ACC112 (cell line): ENCODE results near the gene ITSN2.
A peak's percentile ranks its signal among the peaks of the same experiment; 100 is the strongest.

Experiments used
- H2AFZ ChIP-seq: fragments of 200-600 bp; sonication (generic); one replicate; pipeline ENCODE4 v1.6.0; 2017; ENCODE audit warnings: antibody characterized with exemption, low read length; ENCODE audit not compliant: unreplicated experiment
- H3K27ac ChIP-seq: fragments of 200-600 bp; sonication (generic); 2 replicates; pipeline ENCODE4 v1.5.1; 2014; ENCODE audit warnings: low read depth, mild to moderate bottlenecking, antibody characterized with exemption, low read length, moderate library complexity
- H3K27me3 ChIP-seq: fragments of 200-600 bp; sonication (generic); 2 replicates; pipeline ENCODE4 v1.6.1; 2014; ENCODE audit warnings: mild to moderate bottlenecking, antibody characterized with exemption, low read length, moderate library complexity, mixed read lengths; ENCODE audit not compliant: insufficient read depth
- H3K36me3 ChIP-seq: fragments of 200-600 bp; sonication (generic); 2 replicates; pipeline ENCODE4 v1.6.1; 2016; ENCODE audit warnings: mild to moderate bottlenecking, antibody characterized with exemption, low read length, moderate library complexity, mixed read lengths; ENCODE audit not compliant: insufficient read depth
- H3K4me1 ChIP-seq: fragments of 200-600 bp; sonication (generic); one replicate; pipeline ENCODE4 v1.6.1; 2016; ENCODE audit warnings: low read length, mixed read lengths; ENCODE audit not compliant: insufficient read depth, unreplicated experiment, control insufficient read depth
- H3K4me3 ChIP-seq: fragments of 200-600 bp; sonication (generic); 2 replicates; pipeline ENCODE4 v1.5.1; 2014; ENCODE audit warnings: mild to moderate bottlenecking, low read depth, low read length
- H3K79me2 ChIP-seq: fragments of 200-600 bp; sonication (generic); one replicate; pipeline ENCODE4 v1.6.0; 2016; ENCODE audit warnings: low read length; ENCODE audit not compliant: control insufficient read depth, unreplicated experiment, insufficient read depth

Gene ITSN2

DNA sequence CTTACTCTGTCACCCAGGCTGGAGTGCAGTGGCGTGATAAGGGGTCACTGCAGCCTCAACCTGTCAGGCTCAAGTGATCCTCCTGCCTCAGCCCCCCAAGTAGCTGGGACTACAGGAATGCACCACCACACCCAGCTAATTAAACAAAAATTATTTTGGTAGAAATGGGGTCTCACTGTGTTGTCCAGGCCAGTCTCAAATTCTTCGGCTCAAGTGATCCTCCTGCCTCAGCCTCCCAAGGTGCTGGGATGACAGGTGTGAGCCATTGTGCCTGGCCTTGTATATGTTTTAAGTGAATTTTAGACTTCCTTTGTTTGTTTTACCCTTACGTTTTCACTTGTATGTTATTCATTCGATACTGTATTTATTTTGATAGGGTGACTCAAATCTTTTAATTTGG lies 34.7 kb upstream of the ITSN2 start:
- Histone ChIP-seq H3K4me1 (no peaks in the 10 kb centered on the region), H2AFZ (no peak overlapping the region), H3K27ac (no peak overlapping the region), H3K4me3 (no peak overlapping the region), H3K27me3 (no peaks in the 10 kb centered on the region), H3K36me3 (no peaks in the 10 kb centered on the region), H3K79me2 (no peaks in the 10 kb centered on the region)

DNA sequence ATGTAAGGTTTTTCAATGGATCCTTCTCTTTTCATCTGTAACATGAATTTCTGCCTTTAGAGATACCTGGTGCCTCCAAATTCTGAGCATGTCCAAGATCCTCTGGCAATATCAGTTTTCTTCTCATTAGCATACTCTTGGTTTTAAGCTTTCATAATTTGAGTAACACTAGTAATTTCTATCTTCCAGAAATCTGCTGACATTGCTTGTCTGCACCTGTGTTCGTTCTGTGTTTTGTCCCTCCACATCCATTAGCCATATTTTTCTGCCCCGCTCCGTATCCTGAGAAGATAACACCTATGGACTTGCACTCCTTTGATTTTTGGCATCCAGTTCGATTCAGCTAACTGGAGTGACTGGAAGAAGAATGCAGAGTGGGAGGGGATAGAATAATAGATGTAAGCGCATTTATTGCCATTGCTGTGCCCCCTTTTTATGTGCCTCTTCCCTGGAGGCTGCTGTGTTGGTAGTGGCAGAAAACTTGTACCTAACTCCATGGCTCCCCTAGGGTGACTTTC lies 32.3 kb upstream of the ITSN2 start:
- Histone ChIP-seq H3K27me3 (no peaks in the 10 kb centered on the region), H3K36me3 (no peaks in the 10 kb centered on the region), H3K4me3 (no peak overlapping the region), H3K4me1 (no peaks in the 10 kb centered on the region), H3K79me2 (no peaks in the 10 kb centered on the region), H2AFZ (no peak overlapping the region), H3K27ac (no peak overlapping the region)

DNA sequence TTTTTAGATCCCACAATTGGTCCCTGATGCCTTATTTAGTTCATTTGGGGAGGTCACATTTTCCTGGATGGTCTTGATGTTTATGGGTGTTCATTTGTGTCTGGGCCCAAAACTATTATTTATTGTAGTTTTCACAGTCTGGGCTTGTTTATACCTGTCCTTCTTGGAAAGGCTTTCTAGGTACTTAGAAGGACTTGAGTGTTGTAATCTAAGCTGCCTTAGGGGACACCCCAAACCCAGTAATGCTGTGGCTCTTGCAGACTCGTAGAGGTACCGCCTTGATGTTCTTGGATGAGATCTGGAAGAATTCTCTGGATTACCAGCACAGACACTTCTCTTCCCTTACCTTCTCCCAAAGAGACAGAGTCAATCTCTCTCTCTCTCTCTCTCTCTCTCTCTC lies 25.0 kb upstream of the ITSN2 start:
- Histone ChIP-seq H3K36me3 (no peaks in the 10 kb centered on the region), H3K27me3 (no peaks in the 10 kb centered on the region), H3K4me1 (no peaks in the 10 kb centered on the region), H3K27ac (no peak overlapping the region), H3K4me3 (no peak overlapping the region), H2AFZ (no peak overlapping the region), H3K79me2 (no peaks in the 10 kb centered on the region)

DNA sequence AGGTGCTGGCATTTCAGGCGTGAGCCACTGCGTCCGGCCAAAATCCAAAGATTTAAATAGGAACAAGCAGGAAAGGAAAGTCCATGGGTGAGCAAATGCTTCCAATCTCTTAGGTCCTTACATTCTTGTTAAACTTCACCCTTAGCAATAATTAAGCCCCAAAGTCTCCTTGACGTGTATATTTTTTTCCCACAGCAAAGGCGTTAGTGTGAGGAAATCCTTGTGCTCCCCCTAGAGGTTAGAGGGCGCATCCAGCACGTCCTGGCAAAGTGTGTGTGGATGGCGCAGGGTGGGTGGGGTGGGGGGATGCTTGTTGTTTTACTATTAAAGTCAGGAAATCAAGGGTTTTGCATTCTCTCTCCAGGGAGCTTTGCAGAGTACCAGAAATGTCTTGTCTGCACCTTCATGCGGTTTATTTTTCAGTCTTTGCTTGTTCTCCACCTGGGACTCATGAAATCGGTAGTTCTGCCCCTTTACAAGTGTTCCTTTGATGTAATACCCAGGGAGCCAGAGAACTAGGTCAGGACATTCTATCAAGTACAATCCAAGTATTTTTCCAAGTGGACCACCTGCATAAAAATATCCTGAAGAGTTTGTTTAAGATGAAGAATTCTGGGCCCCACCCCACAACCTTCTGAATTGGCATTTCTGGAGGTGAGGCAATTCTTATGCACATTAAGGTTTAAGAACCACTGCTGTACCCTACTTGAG lies 22.2 kb upstream of the ITSN2 start:
- Histone ChIP-seq H3K27me3 (no peaks in the 10 kb centered on the region), H3K36me3 (no peaks in the 10 kb centered on the region), H3K27ac (no peak overlapping the region), H3K4me3 (no peak overlapping the region), H3K4me1 (no peaks in the 10 kb centered on the region), H2AFZ (no peak overlapping the region), H3K79me2 (no peaks in the 10 kb centered on the region)

DNA sequence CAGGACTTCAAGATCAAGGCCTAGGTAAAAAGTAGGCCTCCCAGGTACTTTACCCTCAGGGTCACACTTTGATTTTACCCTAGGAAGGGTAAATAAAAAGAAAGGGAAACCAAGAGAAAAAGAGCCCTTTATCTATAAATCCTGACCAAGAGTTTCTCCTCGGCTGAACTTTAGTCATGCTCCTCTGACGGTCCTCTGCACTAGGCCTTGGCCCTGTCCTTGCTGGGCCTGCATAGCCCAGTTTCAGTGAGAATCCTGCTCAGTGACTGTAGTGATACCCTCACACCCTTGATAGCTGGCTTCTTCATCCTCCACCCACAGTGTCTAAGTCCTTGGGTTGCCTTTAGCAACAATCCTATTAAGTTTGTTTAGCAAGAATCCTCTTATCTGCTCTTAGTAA lies 20.5 kb upstream of the ITSN2 start:
- H3K4me1 ChIP-seq: no peaks in the 10 kb centered on the region
- H3K27ac ChIP-seq: no peak overlapping the region
- H3K4me3 ChIP-seq: no peak overlapping the region
- H3K27me3 ChIP-seq: no peaks in the 10 kb centered on the region
- H3K79me2 ChIP-seq: no peaks in the 10 kb centered on the region
- H3K36me3 ChIP-seq: no peaks in the 10 kb centered on the region
- H2AFZ ChIP-seq: no peak overlapping the region

DNA sequence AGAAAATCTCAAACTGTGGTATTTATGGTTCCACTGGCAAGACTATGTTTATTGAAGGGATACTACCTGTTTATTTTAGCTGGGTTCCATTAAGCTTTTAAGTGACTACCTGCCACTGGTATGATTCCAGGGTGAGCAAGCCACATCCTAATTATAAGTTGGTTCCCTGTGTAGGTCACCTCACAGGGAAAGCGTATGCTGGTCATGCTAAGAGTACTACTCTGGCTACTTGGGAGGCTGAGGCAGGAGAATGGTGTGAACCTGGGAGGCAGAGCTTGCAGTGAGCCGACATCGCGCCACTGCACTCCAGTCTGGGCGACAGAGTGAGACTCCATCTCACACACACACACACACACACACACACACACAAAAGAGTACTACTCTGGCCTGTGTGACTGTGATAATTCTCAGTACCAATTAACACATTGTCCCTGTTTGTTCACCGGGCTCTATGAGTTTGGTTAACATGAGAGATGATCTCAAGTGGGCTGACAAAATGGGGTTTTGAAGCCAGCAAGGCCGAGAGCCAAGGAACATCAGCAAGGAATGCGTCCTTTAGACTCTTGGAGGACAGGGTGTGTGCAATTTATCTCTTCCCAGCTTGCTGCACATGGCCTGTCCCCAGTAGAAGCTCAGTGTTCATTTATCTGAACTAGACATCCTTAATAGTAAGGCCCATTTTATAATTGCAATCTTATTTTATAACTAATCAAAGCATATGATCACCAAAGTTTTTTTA lies 15.2 kb upstream of the ITSN2 start:
- Histone ChIP-seq H3K27ac (no peak overlapping the region), H3K27me3 (no peaks in the 10 kb centered on the region), H3K79me2 (no peaks in the 10 kb centered on the region), H2AFZ (no peak overlapping the region), H3K36me3 (no peaks in the 10 kb centered on the region), H3K4me3 (no peak overlapping the region), H3K4me1 (no peaks in the 10 kb centered on the region)

DNA sequence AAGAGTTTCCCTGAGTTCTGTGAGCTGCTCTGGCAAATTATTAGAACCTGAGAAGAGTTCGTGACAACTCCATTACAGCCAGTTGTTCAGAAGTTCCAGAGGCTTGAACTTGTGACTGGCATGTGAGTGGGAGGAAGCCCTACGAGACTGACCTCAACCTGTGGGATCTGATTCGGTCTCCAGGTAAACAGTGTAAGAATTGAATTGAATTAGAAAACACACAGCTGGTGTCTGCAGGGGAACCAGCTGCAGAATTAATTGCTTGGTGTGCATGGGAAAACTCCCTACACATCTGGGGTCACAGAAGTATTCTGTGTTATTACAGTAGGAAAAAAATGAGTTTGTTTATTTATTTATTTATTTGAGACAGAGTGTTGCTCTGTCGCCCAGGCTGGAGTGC lies 14.0 kb upstream of the ITSN2 start:
- Histone ChIP-seq H3K27me3 (no peaks in the 10 kb centered on the region), H2AFZ (no peak overlapping the region), H3K27ac (no peak overlapping the region), H3K4me1 (no peaks in the 10 kb centered on the region), H3K4me3 (no peak overlapping the region), H3K36me3 (no peaks in the 10 kb centered on the region), H3K79me2 (no peaks in the 10 kb centered on the region)

DNA sequence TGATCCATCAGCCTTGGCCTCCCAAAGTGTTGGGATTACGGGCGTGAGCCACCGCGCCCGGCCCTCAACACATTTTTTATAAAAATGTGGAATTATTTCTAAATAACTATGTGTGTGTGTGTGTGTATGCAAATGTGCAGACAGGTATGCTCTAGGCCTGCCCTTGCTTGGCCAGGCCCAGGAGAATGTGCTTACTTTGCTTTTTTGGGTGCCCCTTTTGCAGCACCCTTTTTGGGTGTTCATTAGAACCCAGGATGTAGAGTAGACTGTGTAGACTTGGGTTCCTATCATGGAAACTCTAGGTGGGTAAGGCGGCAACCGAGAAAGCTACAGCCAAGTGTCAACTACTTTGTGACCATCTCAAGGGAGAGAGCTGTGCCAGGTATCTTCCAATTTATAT lies 11.7 kb upstream of the ITSN2 start:
- no peak overlapping the region for H2AFZ ChIP-seq
- no peaks in the 10 kb centered on the region for H3K27me3 ChIP-seq
- H3K79me2 ChIP-seq: no peaks in the 10 kb centered on the region
- H3K4me1 ChIP-seq: no peaks in the 10 kb centered on the region
- H3K27ac ChIP-seq: no peak overlapping the region
- H3K36me3 ChIP-seq: no peaks in the 10 kb centered on the region
- no peak overlapping the region for H3K4me3 ChIP-seq

DNA sequence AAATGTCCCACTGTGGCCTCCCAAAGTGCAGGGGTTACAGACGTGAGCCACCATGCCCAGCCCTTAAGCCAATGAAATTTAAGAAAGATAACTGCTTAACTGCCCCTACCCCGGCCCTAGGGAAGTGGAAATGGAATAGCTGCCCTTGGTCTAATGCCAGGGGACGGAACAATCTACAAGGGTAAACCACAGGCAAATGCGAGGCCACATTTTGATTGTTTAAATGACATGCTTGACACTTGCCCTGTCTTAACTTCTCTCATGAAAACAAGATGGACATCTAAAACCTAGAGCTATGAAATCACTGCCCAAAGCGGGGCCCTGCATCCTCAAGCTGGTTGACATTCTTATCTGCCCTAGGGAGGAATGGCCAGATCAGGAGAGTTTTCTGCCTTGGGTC lies 5.5 kb upstream of the ITSN2 start:
- no peaks in the 10 kb centered on the region for H3K36me3 ChIP-seq
- no peak overlapping the region for H3K27ac ChIP-seq
- H3K4me3 ChIP-seq: no peak overlapping the region
- no peaks in the 10 kb centered on the region for H3K27me3 ChIP-seq
- no peaks in the 10 kb centered on the region for H3K79me2 ChIP-seq
- H3K4me1 ChIP-seq: peaks cover 8% of the 10 kb centered on the region
- no peak overlapping the region for H2AFZ ChIP-seq

DNA sequence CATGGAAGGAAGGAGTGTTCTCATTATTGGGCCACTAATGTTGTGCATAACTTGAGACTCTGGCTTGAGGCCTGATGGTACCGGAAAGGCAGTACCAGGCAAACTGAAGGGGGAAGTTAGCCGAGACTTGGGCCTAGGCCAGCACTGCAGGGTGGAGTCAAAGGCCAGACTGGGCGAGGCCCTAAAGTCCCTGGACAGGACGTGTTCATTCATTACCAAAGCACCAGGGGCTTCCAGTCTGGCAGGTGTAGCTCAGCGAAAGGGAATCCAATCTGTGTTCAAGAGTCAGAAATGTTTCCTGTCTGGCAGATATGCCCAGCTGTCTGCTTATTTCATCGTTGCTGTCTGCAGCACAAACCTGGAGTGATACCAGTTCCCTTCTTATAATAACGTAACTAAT lies 4.7 kb upstream of the ITSN2 start:
- H3K27ac ChIP-seq: no peak overlapping the region
- peaks cover 8% of the 10 kb centered on the region for H3K4me1 ChIP-seq
- H3K27me3 ChIP-seq: no peaks in the 10 kb centered on the region
- peak overlapping the region; percentile 40 for H2AFZ ChIP-seq
- peaks cover 3% of the 10 kb centered on the region for H3K79me2 ChIP-seq
- no peaks in the 10 kb centered on the region for H3K36me3 ChIP-seq
- H3K4me3 ChIP-seq: no peak overlapping the region

DNA sequence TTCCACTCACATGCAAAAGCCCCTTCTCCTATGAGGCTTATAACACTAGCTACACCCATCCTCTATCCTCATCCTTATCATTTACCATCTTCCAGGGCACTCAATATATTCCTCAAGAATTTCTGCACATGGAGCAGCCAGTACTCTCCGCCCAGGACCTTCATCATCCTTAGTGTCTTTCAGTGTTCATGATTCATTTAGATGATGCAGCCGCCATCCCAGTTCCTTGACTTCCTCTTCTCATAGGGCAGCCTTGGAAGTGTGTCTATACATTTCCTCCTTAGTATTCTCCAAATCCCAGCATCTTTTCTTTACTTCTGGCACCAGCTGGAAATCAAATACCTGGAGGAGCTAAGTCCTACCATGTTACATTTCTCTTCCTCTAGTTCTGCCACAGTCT lies 3.0 kb upstream of the ITSN2 start:
- no peak overlapping the region for H3K27ac ChIP-seq
- no peaks in the 10 kb centered on the region for H3K36me3 ChIP-seq
- no peaks in the 10 kb centered on the region for H3K27me3 ChIP-seq
- no peak overlapping the region for H2AFZ ChIP-seq
- peaks cover 21% of the 10 kb centered on the region for H3K79me2 ChIP-seq
- no peak overlapping the region for H3K4me3 ChIP-seq
- H3K4me1 ChIP-seq: peaks cover 12% of the 10 kb centered on the region
